Fibroblast of lung (primary cell): ENCODE data around the gene ANKUB1. TPM values are rescaled to one million over a fixed set of nuclear protein-coding genes. Genes with fewer than 3 reads are reported as not detected.

Experiments used
- DNase-seq, 2 donors: peaks; one replicate each; pipeline versions ENCODE4 v3.0.0 to v3.0.0-alpha.2; 2010; ENCODE audit warnings: low read depth in 2 of 2
- H2AFZ ChIP-seq: 2 replicates; pipeline ENCODE4 v1.5.1; 2012; ENCODE audit warnings: low read length, control low read depth, inconsistent platforms
- H3K27ac ChIP-seq: 2 replicates; pipeline ENCODE4 v1.5.1; 2011; ENCODE audit warnings: low read length, control low read depth; ENCODE audit not compliant: insufficient read depth
- H3K27me3 ChIP-seq: 2 replicates; pipeline ENCODE4 v1.5.1; 2011; ENCODE audit warnings: mild to moderate bottlenecking, low read length; ENCODE audit not compliant: control insufficient read depth, insufficient read depth
- H3K36me3 ChIP-seq: 2 replicates; pipeline ENCODE4 v1.5.1; 2011; ENCODE audit warnings: low read length; ENCODE audit not compliant: control insufficient read depth, insufficient read depth
- H3K4me1 ChIP-seq: 2 replicates; pipeline ENCODE4 v1.5.1; 2011; ENCODE audit warnings: low read length; ENCODE audit not compliant: control insufficient read depth, insufficient read depth; ENCODE audit errors: extremely low read depth
- H3K4me2 ChIP-seq: 2 replicates; pipeline ENCODE4 v1.5.1; 2011; ENCODE audit warnings: low read length, control low read depth; ENCODE audit not compliant: insufficient read depth; ENCODE audit errors: extremely low read depth
- H3K4me3 ChIP-seq, 4 experiments: fragments of 200-600 bp in 1 of 4; sonication (generic) in 1 of 4; replicated peaks in 1 of 4; 2 replicates each; pipeline ENCODE4 v1.5.1; 2011 to 2016; ENCODE audit warnings: low read length in 4 of 4, low read depth in 3 of 4, mild to moderate bottlenecking in 3 of 4, control low read depth in 2 of 4, inconsistent platforms in 1 of 4, mixed read lengths in 1 of 4; ENCODE audit not compliant: insufficient read depth in 1 of 4; ENCODE audit errors: control extremely low read depth in 1 of 4
- H3K79me2 ChIP-seq: 2 replicates; pipeline ENCODE4 v1.5.1; 2012; ENCODE audit warnings: mild to moderate bottlenecking, low read length, inconsistent platforms; ENCODE audit not compliant: control insufficient read depth, insufficient read depth
- H3K9ac ChIP-seq: 2 replicates; pipeline ENCODE4 v1.5.1; 2011; ENCODE audit warnings: mild to moderate bottlenecking, low read length, control low read depth; ENCODE audit not compliant: insufficient read depth
- H3K9me3 ChIP-seq: 2 replicates; pipeline ENCODE4 v1.5.1; 2012; ENCODE audit warnings: low read depth, low read length; ENCODE audit not compliant: control insufficient read depth, insufficient read depth
- H4K20me1 ChIP-seq: 2 replicates; pipeline ENCODE4 v1.5.1; 2011; ENCODE audit warnings: low read length; ENCODE audit not compliant: control insufficient read depth, insufficient read depth; ENCODE audit errors: extremely low read depth
- CTCF ChIP-seq, 2 donors: IDR thresholded peaks in 1 of 2; conservative IDR thresholded peaks in 1 of 2; 1 replicate in 1 of 2; 2 replicates in 1 of 2; pipeline ENCODE4 v1.5.1; 2011 to 2012; ENCODE audit warnings: low read length in 2 of 2, control low read depth in 1 of 2, inconsistent platforms in 1 of 2, low read depth in 1 of 2, mild to moderate bottlenecking in 1 of 2
- EZH2 ChIP-seq: IDR thresholded peaks from 2 replicates; pipeline ENCODE4 v1.5.1; 2012; ENCODE audit warnings: low read length, control low read depth, mild to moderate bottlenecking; ENCODE audit errors: missing control alignments
- polyA plus RNA-seq, 2 donors: library from polyadenylated mRNA; depleted of rRNA in 1 of 2; stranded (reverse) in 1 of 2; unstranded in 1 of 2; fragments of >200 nt; gene quantifications; 2 replicates each; pipeline ENCODE4 v1.2.1, GENCODE V29; 2011 to 2012; ENCODE audit warnings: missing spikeins in 1 of 2
- total RNA-seq: library from RNA; depleted of rRNA; stranded (reverse); fragments of >200 nt; gene quantifications from 2 replicates; pipeline ENCODE4 v1.2.1, GENCODE V29; 2014

ANKUB1 gene
- total and polyA plus RNA-seq, 2 donors (not counting 1 experiment from before 2014, with no cell fraction given) = not detected

- Histone ChIP-seq H3K36me3 (no peaks in the 10 kb centered on the region), H3K79me2 (no peaks in the 10 kb centered on the region), H3K9me3 (no peaks in the 10 kb centered on the region), H3K27me3 (no peaks in the 10 kb centered on the region), H3K4me2 (no peak overlapping the region), H3K4me3 (no peak overlapping the region), H3K4me1 (no peaks in the 10 kb centered on the region), H3K9ac (no peak overlapping the region), H4K20me1 (no peaks in the 10 kb centered on the region), H3K27ac (no peak overlapping the region), H2AFZ (no peak overlapping the region)
- no peak for DNase-seq
- TF ChIP-seq CTCF (conservative IDR thresholded peaks at IDR 0.05 in 1 of 2, IDR thresholded peaks at IDR 0.05 in 1 of 2; ENCODE audit: low read depth in 1 of 2, low read length in 2 of 2) (no peak), EZH2 (no peak)
Observed at GRCh38 chr3:149720918-149721317, 71.4 kb downstream of the ANKUB1 start.

- Histone ChIP-seq H3K36me3 (no peaks in the 10 kb centered on the region), H3K4me2 (no peak overlapping the region), H2AFZ (peak overlapping the region; percentile 67), H3K9ac (no peak overlapping the region), H3K27ac (no peak overlapping the region), H3K9me3 (no peaks in the 10 kb centered on the region), H3K27me3 (no peaks in the 10 kb centered on the region), H3K4me1 (no peaks in the 10 kb centered on the region), H3K79me2 (no peaks in the 10 kb centered on the region), H4K20me1 (no peaks in the 10 kb centered on the region), H3K4me3 (no peak overlapping the region)
- TF ChIP-seq EZH2 (no peak), CTCF (conservative IDR thresholded peaks at IDR 0.05 in 1 of 2, IDR thresholded peaks at IDR 0.05 in 1 of 2; ENCODE audit: low read depth in 1 of 2, low read length in 2 of 2) (peak; percentile 71 to 77)
- DNase-seq = peak; percentile 67 to 89
Observed at GRCh38 chr3:149717391-149718056, 74.8 kb downstream of the ANKUB1 start.

- H4K20me1 ChIP-seq = no peaks in the 10 kb centered on the region
- H3K4me3 ChIP-seq = no peak overlapping the region
- H3K79me2 ChIP-seq = no peaks in the 10 kb centered on the region
- no peaks in the 10 kb centered on the region for H3K9me3 ChIP-seq
- H2AFZ ChIP-seq = peak overlapping the region; percentile 67
- DNase-seq = no peak
- no peaks in the 10 kb centered on the region for H3K27me3 ChIP-seq
- TF ChIP-seq EZH2 (no peak), CTCF (conservative IDR thresholded peaks at IDR 0.05 in 1 of 2, IDR thresholded peaks at IDR 0.05 in 1 of 2; ENCODE audit: low read depth in 1 of 2, low read length in 2 of 2) (no peak)
- no peaks in the 10 kb centered on the region for H3K36me3 ChIP-seq
- no peak overlapping the region for H3K4me2 ChIP-seq
- H3K4me1 ChIP-seq = no peaks in the 10 kb centered on the region
- no peak overlapping the region for H3K27ac ChIP-seq
- H3K9ac ChIP-seq = no peak overlapping the region
Observed at GRCh38 chr3:149716984-149717383, 75.4 kb downstream of the ANKUB1 start.
